NCI-H146 (cell line): ENCODE data around the gene VPS37C.
"Not testable (repeated sequence)": the region's sequence is repeated elsewhere in the genome, so short reads cannot be mapped to it uniquely, and the experiment has no call there.

Experiments used
- DNase-seq: peaks from one replicate; lab custom pipeline; 2025; lab: John Stamatoyannopoulos, UW

Gene VPS37C

GRCh38 chr11:61094167-61094566, 67.1 kb downstream of the VPS37C start:
- DNase-seq: not testable (repeated sequence)

- DNase-seq: no peak
Observed at GRCh38 chr11:61092908-61093763, 68.1 kb downstream of the VPS37C start.

GRCh38 chr11:61092280-61092766, 68.9 kb downstream of the VPS37C start:
- DNase-seq: no peak

GRCh38 chr11:61091373-61092279, 69.6 kb downstream of the VPS37C start:
- no peak for DNase-seq

DNA sequence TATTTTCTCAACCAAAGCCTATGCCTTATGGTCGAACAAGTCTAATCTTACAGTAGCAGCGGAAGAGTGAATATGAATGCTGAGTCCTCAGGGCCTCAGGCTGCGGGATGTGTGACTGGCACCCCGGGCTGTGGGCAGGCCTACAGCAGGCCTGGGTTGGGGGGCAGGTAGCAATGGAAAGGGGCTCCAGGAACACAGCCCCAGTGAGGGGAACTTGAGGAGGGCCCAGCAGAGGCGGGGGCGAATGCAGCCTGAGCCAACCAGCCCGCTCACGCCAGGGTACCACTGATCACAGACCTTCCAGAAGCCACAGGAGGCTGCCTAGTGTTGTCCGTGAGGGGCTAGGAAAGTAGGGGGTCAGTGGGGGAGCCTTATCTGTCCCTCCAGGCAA, 70.2 kb downstream of the VPS37C start:
- DNase-seq: no peak

GRCh38 chr11:61090521-61090920, 70.7 kb downstream of the VPS37C start:
- DNase-seq: no peak

DNA sequence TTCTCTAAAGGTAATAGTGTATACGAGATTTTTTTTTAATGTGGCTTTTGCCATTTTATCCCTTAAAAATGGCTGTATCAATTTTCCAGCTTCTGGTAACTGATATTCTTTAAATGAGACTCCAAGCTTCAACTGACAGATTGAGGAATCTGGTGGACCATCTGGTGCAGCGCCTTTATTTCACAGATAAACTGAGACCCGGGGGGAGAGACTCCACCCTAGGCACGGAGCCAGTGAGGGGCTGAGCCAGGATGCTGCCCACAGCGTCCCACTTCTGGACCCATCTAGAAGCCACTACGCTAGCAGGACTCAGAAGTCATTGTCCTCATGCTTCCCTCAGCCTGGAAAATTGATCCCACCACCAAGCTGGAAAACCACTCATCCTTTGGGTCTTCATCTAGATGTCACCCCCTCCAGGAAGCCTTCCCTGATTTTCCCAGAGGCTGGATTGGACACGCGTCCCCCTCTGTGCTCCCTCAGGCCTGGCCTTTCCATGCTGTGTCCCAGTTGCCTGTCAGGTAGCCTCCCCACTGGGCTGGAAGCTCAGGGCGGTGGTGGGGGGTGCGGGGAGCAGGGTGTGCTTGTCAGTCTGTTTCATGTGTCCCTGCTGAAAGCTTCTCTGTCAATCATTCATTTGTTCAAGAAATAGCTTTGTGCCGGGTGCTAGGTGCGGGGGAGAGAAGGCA, 71.3 kb downstream of the VPS37C start:
- DNase-seq: no peak

DNA sequence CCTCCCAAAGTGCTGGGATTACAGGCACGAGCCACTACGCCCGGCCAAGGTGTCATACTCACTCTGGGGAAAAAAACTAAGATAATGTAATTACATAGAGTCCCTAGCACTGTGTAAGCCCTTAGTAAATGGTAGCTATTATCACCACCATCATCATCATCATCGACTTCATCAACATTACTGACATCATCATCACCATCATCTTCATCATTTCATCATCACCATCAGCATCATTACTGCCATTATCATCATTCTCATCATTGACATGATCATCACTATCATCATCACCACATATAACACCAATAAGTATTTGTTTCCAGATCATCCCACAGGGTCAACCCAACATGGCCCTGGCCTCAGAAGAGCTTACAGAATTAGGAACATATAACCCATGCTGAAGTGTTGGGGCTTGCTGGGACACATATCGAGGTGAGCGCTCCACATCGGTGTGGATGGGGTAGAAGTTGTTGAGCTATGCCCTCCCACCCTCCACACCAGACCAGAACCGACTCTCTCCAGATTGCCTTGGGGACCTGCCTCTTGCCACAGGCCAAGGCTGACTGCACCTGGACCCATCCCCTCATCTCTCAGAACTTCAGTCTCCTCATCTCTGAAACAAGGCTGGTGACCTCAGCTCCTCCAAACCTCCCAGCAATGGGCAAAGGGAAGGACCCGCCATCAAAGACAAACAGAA, 73.7 kb downstream of the VPS37C start:
- no peak for DNase-seq

- no peak for DNase-seq
Observed at GRCh38 chr11:61083601-61084147, 77.6 kb downstream of the VPS37C start.

DNA sequence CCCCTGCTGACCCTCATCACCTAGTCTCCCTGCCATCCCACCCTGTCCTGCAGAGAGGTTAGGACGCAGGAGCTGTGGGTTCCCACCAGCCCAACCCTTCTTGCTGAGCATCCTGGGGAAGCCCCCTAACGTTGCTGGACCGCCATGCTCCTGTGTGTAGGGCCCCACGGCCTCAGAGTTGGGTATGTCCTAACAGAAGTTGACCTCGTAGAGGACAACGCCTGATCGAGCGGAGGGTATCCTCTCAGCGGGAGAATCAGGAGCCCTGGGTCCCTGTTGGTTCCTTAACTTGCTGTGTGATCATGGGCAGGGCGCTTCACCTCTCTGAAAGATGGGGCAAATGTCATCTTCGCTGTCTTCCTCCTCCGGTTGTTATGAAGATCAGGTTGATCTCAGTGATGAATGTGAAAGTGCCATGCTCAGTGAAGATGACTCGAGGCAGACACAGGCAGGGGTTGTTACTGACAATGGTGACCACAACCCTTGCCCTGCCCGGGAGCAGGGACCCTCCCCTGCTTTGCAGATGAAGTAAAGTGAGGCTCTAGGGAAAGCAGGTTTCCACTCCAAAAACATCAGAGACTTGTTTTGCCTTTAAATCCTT, 78.2 kb downstream of the VPS37C start:
- no peak for DNase-seq

DNA sequence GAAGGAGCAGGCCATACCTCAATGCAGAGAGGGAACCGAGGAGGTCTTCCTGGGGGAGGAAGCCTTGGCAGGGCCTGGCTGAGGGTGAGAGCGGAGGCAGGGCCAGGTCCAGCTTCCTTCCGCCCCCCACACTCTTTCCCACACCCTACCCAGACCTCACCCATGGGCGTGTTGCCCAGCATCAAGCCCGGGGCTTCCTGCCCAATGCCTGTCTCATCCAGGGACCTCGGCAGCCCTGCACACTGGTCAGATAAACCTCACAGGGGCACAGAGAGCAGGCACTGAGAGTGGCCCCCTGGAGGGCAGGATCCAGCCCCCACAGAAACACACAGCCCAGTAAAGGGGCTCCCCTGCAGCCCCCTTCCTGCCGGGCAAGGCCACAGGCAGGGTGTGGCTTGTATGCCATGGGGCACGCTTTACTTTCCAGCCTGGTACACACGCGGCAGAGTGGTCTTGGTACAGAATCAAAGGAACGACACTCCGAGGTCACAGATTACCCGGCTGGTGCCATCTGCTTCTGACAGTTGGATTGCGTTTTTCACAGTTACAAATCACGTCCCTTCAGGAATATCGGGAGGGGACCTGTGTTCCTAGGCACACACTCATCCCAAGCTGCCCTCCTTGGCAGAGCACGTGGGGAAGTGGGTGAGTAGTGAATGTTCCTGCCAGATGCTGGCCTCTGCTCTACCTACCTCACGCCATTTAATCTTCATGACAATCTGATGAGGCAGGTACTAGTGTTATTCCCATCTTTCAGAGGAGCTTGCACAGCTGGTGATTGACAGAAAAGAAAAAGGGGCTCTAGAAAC, 79.0 kb downstream of the VPS37C start:
- DNase-seq: no peak

DNA sequence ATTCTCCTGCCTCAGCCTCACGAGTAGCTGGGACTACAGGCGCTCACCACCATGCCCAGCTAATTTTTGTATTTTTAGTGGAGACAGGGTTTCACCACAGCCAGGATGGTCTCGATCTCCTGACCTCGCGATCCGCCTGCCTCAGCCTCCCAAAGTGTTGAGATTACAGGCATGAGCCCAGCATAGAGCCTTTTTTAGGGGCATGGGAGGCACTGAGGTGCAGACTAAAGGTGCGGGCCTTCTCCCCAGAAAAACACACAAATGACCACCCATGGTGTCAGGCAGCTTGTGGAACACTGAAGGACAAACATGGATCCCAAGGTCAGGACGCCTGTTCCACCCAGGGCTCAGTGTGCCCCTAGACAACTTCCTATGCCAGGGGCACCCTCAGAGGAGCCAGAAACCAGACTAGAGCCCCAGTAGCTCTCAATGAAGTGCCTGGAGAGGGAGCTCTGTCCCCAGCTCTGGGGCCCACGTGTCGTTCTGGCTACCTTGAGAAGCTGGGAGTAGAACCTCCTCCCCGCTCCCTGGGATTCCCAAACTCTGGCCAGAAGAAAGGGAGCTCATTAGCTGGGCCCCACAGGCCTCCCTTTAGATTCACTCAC, 80.1 kb downstream of the VPS37C start:
- no peak for DNase-seq

DNA sequence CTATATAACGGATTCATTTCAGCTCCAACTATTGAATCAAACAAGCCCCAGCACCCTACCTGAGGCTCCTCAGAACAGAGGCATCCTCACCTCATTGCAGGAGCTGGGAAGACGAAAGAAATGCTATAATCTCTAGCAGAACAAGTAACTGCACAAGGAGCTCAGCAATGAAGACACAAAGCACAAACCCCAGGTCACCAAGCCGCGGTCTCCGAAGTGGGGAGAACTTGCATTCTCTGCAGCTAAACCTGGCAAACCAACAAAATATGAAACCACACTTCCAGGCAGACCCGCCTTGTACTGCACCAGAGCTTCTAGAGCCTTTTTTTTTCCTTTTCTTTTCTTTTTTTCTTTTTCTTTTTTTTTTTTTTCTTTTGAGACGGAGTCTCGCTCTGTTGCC, 80.7 kb downstream of the VPS37C start:
- DNase-seq: no peak
